ENCODE results near the gene RC3H1.
"Not testable (repeated sequence)": the region's sequence is repeated elsewhere in the genome, so short reads cannot be mapped to it uniquely, and the experiment has no call there.

The RC3H1 gene, protein sequence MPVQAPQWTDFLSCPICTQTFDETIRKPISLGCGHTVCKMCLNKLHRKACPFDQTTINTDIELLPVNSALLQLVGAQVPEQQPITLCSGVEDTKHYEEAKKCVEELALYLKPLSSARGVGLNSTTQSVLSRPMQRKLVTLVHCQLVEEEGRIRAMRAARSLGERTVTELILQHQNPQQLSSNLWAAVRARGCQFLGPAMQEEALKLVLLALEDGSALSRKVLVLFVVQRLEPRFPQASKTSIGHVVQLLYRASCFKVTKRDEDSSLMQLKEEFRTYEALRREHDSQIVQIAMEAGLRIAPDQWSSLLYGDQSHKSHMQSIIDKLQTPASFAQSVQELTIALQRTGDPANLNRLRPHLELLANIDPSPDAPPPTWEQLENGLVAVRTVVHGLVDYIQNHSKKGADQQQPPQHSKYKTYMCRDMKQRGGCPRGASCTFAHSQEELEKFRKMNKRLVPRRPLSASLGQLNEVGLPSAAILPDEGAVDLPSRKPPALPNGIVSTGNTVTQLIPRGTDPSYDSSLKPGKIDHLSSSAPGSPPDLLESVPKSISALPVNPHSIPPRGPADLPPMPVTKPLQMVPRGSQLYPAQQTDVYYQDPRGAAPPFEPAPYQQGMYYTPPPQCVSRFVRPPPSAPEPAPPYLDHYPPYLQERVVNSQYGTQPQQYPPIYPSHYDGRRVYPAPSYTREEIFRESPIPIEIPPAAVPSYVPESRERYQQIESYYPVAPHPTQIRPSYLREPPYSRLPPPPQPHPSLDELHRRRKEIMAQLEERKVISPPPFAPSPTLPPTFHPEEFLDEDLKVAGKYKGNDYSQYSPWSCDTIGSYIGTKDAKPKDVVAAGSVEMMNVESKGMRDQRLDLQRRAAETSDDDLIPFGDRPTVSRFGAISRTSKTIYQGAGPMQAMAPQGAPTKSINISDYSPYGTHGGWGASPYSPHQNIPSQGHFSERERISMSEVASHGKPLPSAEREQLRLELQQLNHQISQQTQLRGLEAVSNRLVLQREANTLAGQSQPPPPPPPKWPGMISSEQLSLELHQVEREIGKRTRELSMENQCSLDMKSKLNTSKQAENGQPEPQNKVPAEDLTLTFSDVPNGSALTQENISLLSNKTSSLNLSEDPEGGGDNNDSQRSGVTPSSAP

DNA sequence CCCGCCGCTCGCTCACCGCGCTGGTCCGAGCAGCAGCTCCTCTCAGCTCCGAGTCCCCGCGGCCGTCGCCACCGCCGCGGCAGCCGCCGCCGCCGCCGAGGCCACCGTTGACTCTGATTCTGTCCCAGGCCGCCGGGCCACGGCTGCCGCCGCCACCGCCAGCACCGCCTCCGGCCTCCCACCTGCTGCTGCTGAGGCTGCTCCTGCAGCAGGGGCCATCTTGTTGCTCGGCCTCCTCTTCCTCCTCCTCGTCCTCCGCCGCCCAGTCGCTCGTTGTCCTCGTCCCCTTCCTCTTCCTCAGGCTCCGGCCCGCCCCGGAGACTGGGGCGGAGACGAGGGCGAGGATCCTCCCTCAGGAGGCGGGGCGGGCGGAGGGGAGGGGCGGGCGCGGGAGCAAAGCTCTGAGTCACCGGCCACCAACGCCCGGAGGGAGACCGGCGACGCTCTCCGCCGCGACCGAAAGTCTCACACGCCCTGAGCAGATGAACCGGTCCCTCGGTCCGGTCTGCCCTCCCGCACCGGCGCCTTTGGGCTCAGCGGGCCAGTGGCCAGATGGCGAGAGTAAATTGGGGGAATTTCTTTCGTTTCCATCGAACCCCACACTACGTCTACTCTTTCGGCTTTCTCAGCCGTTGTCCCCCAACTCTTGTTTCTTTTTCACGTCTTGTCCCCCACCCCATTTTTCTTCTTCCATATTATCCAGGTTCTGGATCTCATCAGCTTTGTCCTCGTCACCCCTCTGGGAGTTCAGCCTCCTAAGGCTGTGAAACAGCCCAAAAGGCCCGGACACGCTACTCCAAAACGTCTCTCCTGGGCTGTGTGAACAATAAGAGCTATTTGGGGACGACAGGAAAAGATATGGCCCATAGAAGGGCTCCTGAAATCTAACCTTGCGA, at the start of gene RC3H1:
Gene RC3H1 (minus strand): TSS at position 278 of the 896 bp plus-strand sequence. CDS start 29,372 bp downstream, outside the sequence.
- peaks cover 36% of the 10 kb centered on the region for H3K4me1 ChIP-seq (ENCODE audit: control insufficient read depth, insufficient read depth, low read length)
- H3K9ac ChIP-seq (ENCODE audit: low read length) = peak within 1 kb of the TSS; percentile 87
- peak within 1 kb of the TSS; percentile 97 for H3K4me3 ChIP-seq (ENCODE audit: low read length)
- peak; percentile 96 for DNase-seq (ENCODE audit: low read depth)
- no peaks in the 10 kb centered on the region for H3K9me3 ChIP-seq (ENCODE audit: control insufficient read depth, low read length)
- no peaks in the 10 kb centered on the region for H3K27me3 ChIP-seq (replicated peaks; ENCODE audit: control insufficient read depth, insufficient read depth, low read length)
- H3K36me3 ChIP-seq (ENCODE audit: control insufficient read depth, insufficient read depth, low read length, severe bottlenecking) = no peaks in the 10 kb centered on the region

DNA sequence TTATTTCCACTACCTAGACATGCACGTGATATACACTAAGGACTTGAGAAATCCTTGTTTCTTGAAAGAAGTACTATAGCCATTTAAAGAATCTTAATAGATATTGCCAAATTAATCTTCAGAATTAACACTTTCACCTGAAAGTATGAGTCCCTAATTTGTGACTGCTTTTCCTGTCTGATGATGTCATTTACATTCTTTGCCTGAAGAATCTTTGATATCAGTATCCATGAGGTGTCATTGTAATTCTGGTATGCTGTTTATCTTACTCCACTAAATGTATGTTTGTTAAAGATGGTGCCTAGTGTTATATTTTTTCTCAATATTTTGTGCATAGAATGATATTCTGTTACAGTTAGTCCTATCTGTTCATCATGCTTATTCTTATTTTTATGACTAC, 48.5 kb upstream of the RC3H1 start:
- Histone ChIP-seq H3K27me3 (replicated peaks; ENCODE audit: control insufficient read depth, insufficient read depth, low read length) (no peaks in the 10 kb centered on the region), H3K4me3 (ENCODE audit: low read length) (no peak overlapping the region), H3K36me3 (ENCODE audit: control insufficient read depth, insufficient read depth, low read length, severe bottlenecking) (no peaks in the 10 kb centered on the region), H3K9ac (ENCODE audit: low read length) (no peak overlapping the region), H3K9me3 (ENCODE audit: control insufficient read depth, low read length) (no peaks in the 10 kb centered on the region), H3K4me1 (ENCODE audit: control insufficient read depth, insufficient read depth, low read length) (no peaks in the 10 kb centered on the region)
- no peak for DNase-seq (ENCODE audit: low read depth)

DNA sequence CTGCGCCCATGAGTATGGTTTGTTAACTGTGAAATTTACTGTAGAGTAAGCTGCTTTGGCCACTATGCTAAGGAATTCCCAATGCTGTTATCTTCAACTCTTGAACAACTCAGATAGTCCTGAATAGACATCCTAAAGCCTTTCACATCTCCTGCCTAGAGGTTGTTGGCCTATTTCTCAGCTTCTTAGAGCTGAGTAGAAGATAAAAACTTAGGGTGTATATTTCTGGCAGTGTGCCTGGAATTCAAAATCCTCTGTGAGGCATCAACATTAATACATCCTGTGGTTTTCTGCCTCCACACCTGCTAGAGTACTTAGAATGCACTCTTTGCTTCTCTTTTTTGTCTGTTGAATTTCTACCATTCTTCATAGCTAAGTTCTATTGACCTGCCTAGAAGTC, 45.8 kb upstream of the RC3H1 start:
- no peak overlapping the region for H3K9ac ChIP-seq (ENCODE audit: low read length)
- no peak overlapping the region for H3K4me3 ChIP-seq (ENCODE audit: low read length)
- H3K36me3 ChIP-seq (ENCODE audit: control insufficient read depth, insufficient read depth, low read length, severe bottlenecking) = no peaks in the 10 kb centered on the region
- H3K27me3 ChIP-seq (replicated peaks; ENCODE audit: control insufficient read depth, insufficient read depth, low read length) = no peaks in the 10 kb centered on the region
- H3K9me3 ChIP-seq (ENCODE audit: control insufficient read depth, low read length) = no peaks in the 10 kb centered on the region
- H3K4me1 ChIP-seq (ENCODE audit: control insufficient read depth, insufficient read depth, low read length) = no peaks in the 10 kb centered on the region
- no peak for DNase-seq (ENCODE audit: low read depth)

DNA sequence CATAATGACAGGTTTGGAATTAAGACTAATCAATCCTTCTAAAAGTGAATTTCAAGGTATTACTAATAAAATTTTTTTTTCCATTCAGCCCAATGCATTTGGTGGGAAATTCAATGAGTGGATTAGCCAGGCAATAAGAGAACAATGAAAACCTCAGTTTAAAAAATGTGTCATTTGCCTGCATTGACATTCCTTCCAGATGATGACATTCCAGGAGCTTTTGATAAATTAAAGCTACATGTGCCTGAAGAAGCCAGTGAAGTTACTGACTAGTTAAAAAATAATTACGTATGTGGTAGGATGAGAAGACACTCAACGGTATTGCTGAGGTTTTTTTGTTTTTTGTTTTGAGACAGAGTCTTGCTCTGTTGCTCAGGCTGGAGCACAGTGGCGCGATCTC, 37.9 kb upstream of the RC3H1 start:
- Histone ChIP-seq H3K9me3 (ENCODE audit: control insufficient read depth, low read length) (no peaks in the 10 kb centered on the region), H3K36me3 (ENCODE audit: control insufficient read depth, insufficient read depth, low read length, severe bottlenecking) (no peaks in the 10 kb centered on the region), H3K4me1 (ENCODE audit: control insufficient read depth, insufficient read depth, low read length) (no peaks in the 10 kb centered on the region), H3K4me3 (ENCODE audit: low read length) (no peak overlapping the region), H3K27me3 (replicated peaks; ENCODE audit: control insufficient read depth, insufficient read depth, low read length) (no peaks in the 10 kb centered on the region), H3K9ac (ENCODE audit: low read length) (no peak overlapping the region)
- no peak for DNase-seq (ENCODE audit: low read depth)

DNA sequence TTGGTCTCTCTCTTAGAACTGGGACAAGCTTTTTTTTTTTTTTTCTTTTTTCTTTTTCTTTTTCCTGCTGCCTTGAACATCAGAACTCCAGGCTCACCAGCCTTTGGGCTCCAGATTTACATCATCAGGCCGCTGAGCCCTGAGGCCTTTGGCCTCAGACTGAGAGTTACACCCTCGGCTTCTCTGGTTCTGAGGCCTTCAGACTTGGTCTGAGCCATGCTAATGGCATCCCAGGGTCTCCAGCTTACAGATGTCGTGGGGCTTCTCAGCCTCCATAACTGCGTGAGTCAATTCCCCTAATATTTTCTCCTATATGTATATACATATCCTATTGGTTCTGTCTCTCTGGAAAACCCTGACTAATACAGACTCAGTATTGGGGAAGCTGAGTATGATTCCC, 36.5 kb upstream of the RC3H1 start:
- Histone ChIP-seq H3K36me3 (ENCODE audit: control insufficient read depth, insufficient read depth, low read length, severe bottlenecking) (no peaks in the 10 kb centered on the region), H3K4me1 (ENCODE audit: control insufficient read depth, insufficient read depth, low read length) (no peaks in the 10 kb centered on the region), H3K9ac (ENCODE audit: low read length) (no peak overlapping the region), H3K4me3 (ENCODE audit: low read length) (no peak overlapping the region), H3K27me3 (replicated peaks; ENCODE audit: control insufficient read depth, insufficient read depth, low read length) (no peaks in the 10 kb centered on the region), H3K9me3 (ENCODE audit: control insufficient read depth, low read length) (no peaks in the 10 kb centered on the region)
- peak; percentile 1 for DNase-seq (ENCODE audit: low read depth)

DNA sequence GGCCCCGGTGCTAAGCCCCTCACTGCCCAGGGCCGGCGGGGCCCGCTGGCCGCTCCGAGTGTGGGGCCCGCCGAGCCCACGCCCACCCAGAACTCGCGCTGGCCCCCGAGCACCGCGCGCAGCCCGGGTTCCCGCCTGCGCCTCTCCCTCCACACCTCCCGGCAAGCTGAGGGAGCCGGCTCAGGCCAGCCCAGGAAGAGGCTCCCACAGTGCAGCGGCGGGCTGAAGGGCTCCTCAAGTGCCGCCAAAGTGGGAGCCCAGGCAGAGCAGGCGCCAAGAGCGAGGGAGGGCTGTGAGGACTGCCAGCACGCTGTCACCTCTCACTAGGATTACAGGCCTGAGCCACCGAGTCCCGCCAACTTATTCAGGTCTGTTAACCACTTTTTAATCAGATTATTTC, 34.5 kb upstream of the RC3H1 start:
- H3K36me3 ChIP-seq (ENCODE audit: control insufficient read depth, insufficient read depth, low read length, severe bottlenecking); H3K9ac ChIP-seq (ENCODE audit: low read length); H3K9me3 ChIP-seq (ENCODE audit: control insufficient read depth, low read length); H3K4me1 ChIP-seq (ENCODE audit: control insufficient read depth, insufficient read depth, low read length); H3K4me3 ChIP-seq (ENCODE audit: low read length); H3K27me3 ChIP-seq (replicated peaks; ENCODE audit: control insufficient read depth, insufficient read depth, low read length); DNase-seq (ENCODE audit: low read depth): not testable (repeated sequence)

DNA sequence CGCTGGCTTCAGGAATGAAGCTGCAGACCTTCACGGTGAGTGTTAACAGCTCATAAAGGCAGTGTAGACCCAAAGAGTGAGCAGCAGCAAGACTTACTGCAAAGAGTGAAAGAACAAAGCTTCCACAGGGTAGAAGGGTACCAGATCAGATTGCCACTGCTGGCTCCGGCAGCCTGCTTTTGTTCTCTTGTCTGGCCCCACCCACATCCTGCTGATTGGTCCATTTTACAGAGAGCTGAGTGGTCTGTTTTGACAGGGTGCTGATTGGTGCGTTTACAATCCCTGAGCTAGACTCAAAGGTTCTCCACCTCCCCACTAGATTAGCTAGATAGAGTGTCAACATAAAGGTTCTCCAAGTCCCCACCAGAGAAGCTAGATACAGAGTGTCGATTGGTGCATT, 33.6 kb upstream of the RC3H1 start:
- H3K27me3 ChIP-seq (replicated peaks; ENCODE audit: control insufficient read depth, insufficient read depth, low read length); H3K36me3 ChIP-seq (ENCODE audit: control insufficient read depth, insufficient read depth, low read length, severe bottlenecking); H3K4me1 ChIP-seq (ENCODE audit: control insufficient read depth, insufficient read depth, low read length); H3K4me3 ChIP-seq (ENCODE audit: low read length); H3K9ac ChIP-seq (ENCODE audit: low read length); H3K9me3 ChIP-seq (ENCODE audit: control insufficient read depth, low read length); DNase-seq (ENCODE audit: low read depth): not testable (repeated sequence)

DNA sequence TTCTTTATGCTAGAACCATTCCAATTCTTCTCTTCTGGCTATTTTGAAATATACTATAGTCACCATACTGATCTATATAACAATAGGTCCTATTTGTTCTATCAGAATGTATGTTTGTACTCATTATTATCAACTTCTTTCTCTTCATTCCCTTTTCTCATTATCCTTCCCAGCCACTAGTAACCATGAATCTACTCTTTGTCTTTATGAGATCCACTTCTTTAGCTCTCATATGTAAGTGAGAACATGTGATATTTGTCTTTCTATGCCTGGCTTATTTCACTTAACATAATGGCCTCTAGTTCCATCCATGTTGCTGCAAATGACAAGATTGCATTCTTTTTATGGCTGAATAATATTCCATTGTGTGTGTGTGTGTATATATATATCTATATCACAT, 31.7 kb upstream of the RC3H1 start:
- H3K9ac ChIP-seq (ENCODE audit: low read length) = no peak overlapping the region
- peaks cover 4% of the 10 kb centered on the region for H3K4me1 ChIP-seq (ENCODE audit: control insufficient read depth, insufficient read depth, low read length)
- H3K36me3 ChIP-seq (ENCODE audit: control insufficient read depth, insufficient read depth, low read length, severe bottlenecking) = no peaks in the 10 kb centered on the region
- no peaks in the 10 kb centered on the region for H3K9me3 ChIP-seq (ENCODE audit: control insufficient read depth, low read length)
- H3K4me3 ChIP-seq (ENCODE audit: low read length) = no peak overlapping the region
- H3K27me3 ChIP-seq (replicated peaks; ENCODE audit: control insufficient read depth, insufficient read depth, low read length) = no peaks in the 10 kb centered on the region
- DNase-seq (ENCODE audit: low read depth) = no peak

DNA sequence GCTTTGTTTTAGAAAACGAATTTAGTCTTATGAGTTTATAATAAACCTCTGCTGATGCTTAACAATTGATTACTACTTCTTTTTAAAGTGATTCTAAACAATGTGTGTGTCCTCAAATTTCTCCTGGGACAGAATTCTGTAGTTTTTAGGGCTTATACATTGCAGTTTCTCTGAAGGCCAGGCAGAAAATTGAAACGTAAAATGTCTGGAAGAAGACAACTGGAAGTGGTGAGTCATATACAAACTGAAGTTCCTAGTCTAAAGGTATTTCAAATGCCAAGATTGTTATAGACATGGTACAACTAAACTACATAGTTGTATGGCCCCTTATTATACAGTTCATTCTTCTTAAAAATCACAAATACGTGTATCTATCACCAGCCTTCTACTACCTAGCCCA, 30.5 kb upstream of the RC3H1 start:
- DNase-seq (ENCODE audit: low read depth) = no peak
- Histone ChIP-seq H3K27me3 (replicated peaks; ENCODE audit: control insufficient read depth, insufficient read depth, low read length) (no peaks in the 10 kb centered on the region), H3K4me1 (ENCODE audit: control insufficient read depth, insufficient read depth, low read length) (peaks cover 4% of the 10 kb centered on the region), H3K36me3 (ENCODE audit: control insufficient read depth, insufficient read depth, low read length, severe bottlenecking) (no peaks in the 10 kb centered on the region), H3K9me3 (ENCODE audit: control insufficient read depth, low read length) (no peaks in the 10 kb centered on the region), H3K4me3 (ENCODE audit: low read length) (no peak overlapping the region), H3K9ac (ENCODE audit: low read length) (no peak overlapping the region)

DNA sequence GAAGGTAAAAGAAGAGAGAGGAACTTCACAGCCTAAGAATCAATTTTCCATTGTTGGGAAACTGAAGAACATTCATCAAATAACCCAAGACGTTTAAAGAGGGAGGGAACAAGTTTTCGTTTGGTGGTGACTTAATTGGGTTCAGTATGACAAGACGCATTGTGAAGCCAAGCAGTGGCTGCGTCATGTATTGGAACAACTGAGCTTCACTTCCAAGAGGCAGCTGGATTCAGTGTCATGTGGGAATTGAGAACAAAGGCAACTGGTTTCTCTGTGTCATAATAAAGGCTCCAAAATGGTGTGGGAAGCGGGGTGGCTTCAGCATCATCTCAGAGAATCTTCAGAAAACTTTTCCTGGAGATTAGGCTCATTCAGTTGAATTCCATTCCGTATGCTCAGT, 29.8 kb upstream of the RC3H1 start:
- Histone ChIP-seq H3K4me1 (ENCODE audit: control insufficient read depth, insufficient read depth, low read length) (peaks cover 4% of the 10 kb centered on the region), H3K9ac (ENCODE audit: low read length) (no peak overlapping the region)
- DNase-seq (ENCODE audit: low read depth) = no peak

More for the DNA sequence above, 29.8 kb upstream of the RC3H1 start:
- Histone ChIP-seq H3K9me3 (ENCODE audit: control insufficient read depth, low read length) (no peaks in the 10 kb centered on the region), H3K36me3 (ENCODE audit: control insufficient read depth, insufficient read depth, low read length, severe bottlenecking) (no peaks in the 10 kb centered on the region), H3K4me3 (ENCODE audit: low read length) (peak overlapping the region; percentile 65), H3K27me3 (replicated peaks; ENCODE audit: control insufficient read depth, insufficient read depth, low read length) (no peaks in the 10 kb centered on the region)
